Endothelial cell of umbilical vein (primary cell): ENCODE measurements around the gene TNFSF13. TPM values are rescaled to one million over a fixed set of nuclear protein-coding genes. Genes with fewer than 3 reads are reported as not detected.

Experiments
- BruUV-seq: library from RNA; stranded (reverse); fragments of 400-500 nt; replicated peaks from 2 replicates; lab custom pipeline; 2021; lab: Mats Ljungman, UMichigan
- CTCF ChIA-PET: fragments of 300-600, 350-600 bp; sonication (Branson Sonifier 250); formaldehyde crosslinking; loops from one replicate; lab custom pipeline; 2021; ENCODE audit warnings: antibody characterized with exemption, inconsistent platforms; lab: Charles Lee
- POLR2A ChIA-PET: fragments of 300-600, 350-600 bp; sonication (Branson Sonifier 250); formaldehyde crosslinking; loops from one replicate; lab custom pipeline; 2021; ENCODE audit warnings: antibody characterized with exemption, inconsistent platforms; lab: Charles Lee
- DNase-seq: peaks from one replicate; pipeline ENCODE4 v3.0.0-alpha.2; 2011; ENCODE audit warnings: low read depth, low spot score
- FAIRE-seq: peaks from 2 replicates; lab custom pipeline; 2011; peaks lifted over from hg19 to GRCh38; lab: Jason Lieb, UNC
- H2AFZ ChIP-seq: 2 replicates; pipeline ENCODE4 v1.6.0; 2012; ENCODE audit warnings: low read depth, low read length, control low read depth, inconsistent platforms
- H3K27ac ChIP-seq: 2 replicates; pipeline ENCODE4 v1.5.1; 2011; ENCODE audit warnings: low read depth, mild to moderate bottlenecking, control low read depth, low read length, moderate library complexity; ENCODE audit not compliant: insufficient read depth
- H3K27me3 ChIP-seq, 2 experiments: 2 replicates each; pipeline versions ENCODE4 v1.6.0 to v1.6.1; 2011; ENCODE audit warnings: low read length in 2 of 2, mixed read lengths in 1 of 2; ENCODE audit not compliant: control insufficient read depth in 2 of 2, insufficient read depth in 2 of 2
- H3K36me3 ChIP-seq, 2 experiments: 2 replicates in 1 of 2; 3 replicates in 1 of 2; pipeline ENCODE4 v1.5.1; 2011; ENCODE audit warnings: low read length in 2 of 2, mild to moderate bottlenecking in 1 of 2, moderate library complexity in 1 of 2; ENCODE audit not compliant: control insufficient read depth in 2 of 2, insufficient read depth in 2 of 2; ENCODE audit errors: extremely low read depth in 1 of 2
- H3K4me1 ChIP-seq: 3 replicates; pipeline ENCODE4 v1.5.1; 2011; ENCODE audit warnings: mild to moderate bottlenecking, low read length; ENCODE audit not compliant: control insufficient read depth, insufficient read depth; ENCODE audit errors: extremely low read depth
- H3K4me2 ChIP-seq: 2 replicates; pipeline ENCODE4 v1.6.1; 2011; ENCODE audit warnings: low read length, control low read depth, mixed read lengths; ENCODE audit not compliant: insufficient read depth
- H3K4me3 ChIP-seq, 3 experiments: fragments of 200-600 bp in 1 of 3; sonication (generic), shearing (Covaris generic) in 1 of 3; replicated peaks in 1 of 3; 2 replicates each; pipeline ENCODE4 v1.5.1; 2011 to 2016; ENCODE audit warnings: control low read depth in 3 of 3, low read length in 3 of 3, mild to moderate bottlenecking in 2 of 3, inconsistent platforms in 1 of 3, low read depth in 1 of 3, moderate library complexity in 1 of 3; ENCODE audit not compliant: insufficient read depth in 1 of 3
- H3K79me2 ChIP-seq: 2 replicates; pipeline ENCODE4 v1.6.0; 2012; ENCODE audit warnings: low read length, inconsistent platforms; ENCODE audit not compliant: control insufficient read depth, insufficient read depth
- H3K9ac ChIP-seq: replicated peaks from 2 replicates; pipeline ENCODE3; 2011; ENCODE audit warnings: low read length, control low read depth; ENCODE audit not compliant: insufficient read depth; ENCODE audit errors: extremely low read depth
- H3K9me1 ChIP-seq: replicated peaks from 3 replicates; pipeline ENCODE4 v1.6.0; 2011; ENCODE audit warnings: mild to moderate bottlenecking, low read length; ENCODE audit not compliant: control insufficient read depth, insufficient read depth; ENCODE audit errors: extremely low read depth
- H3K9me3 ChIP-seq: replicated peaks from 2 replicates; pipeline ENCODE4 v1.5.1; 2012; ENCODE audit warnings: low read length, inconsistent platforms; ENCODE audit not compliant: control insufficient read depth, insufficient read depth
- H4K20me1 ChIP-seq: replicated peaks from 2 replicates; pipeline ENCODE3; 2011; ENCODE audit warnings: mild to moderate bottlenecking, low read length; ENCODE audit not compliant: control insufficient read depth, insufficient read depth; ENCODE audit errors: extremely low read depth
- EZH2 ChIP-seq: IDR thresholded peaks from 2 replicates; pipeline ENCODE4 v1.6.1; 2012; ENCODE audit warnings: borderline replicate concordance, low read depth, mild to moderate bottlenecking, moderate library complexity, low read length, inconsistent platforms; ENCODE audit not compliant: severe bottlenecking
- FOS ChIP-seq: IDR thresholded peaks from 2 replicates; pipeline ENCODE4 v1.6.1; 2011; ENCODE audit warnings: mild to moderate bottlenecking, low read length, moderate library complexity, borderline replicate concordance; ENCODE audit not compliant: insufficient read depth
- GATA2 ChIP-seq: IDR thresholded peaks from 2 replicates; pipeline ENCODE4 v1.7.0; 2011; ENCODE audit warnings: low read depth, mild to moderate bottlenecking, moderate library complexity, mixed read lengths, low read length; ENCODE audit not compliant: insufficient read length, insufficient read depth
- JUN ChIP-seq: IDR thresholded peaks from 2 replicates; pipeline ENCODE4 v1.6.1; 2011; ENCODE audit warnings: borderline replicate concordance, low read depth; ENCODE audit not compliant: insufficient read length, insufficient read depth
- MYC ChIP-seq: IDR thresholded peaks from one replicate; pipeline ENCODE4 v1.6.1; 2011; ENCODE audit warnings: mild to moderate bottlenecking, low read depth, low read length
- POLR2A ChIP-seq: IDR thresholded peaks from 2 replicates; pipeline ENCODE4 v1.6.1; 2012; ENCODE audit warnings: low read depth, mild to moderate bottlenecking, control low read depth, low read length
- POLR2AphosphoS5 ChIP-seq: IDR thresholded peaks from 2 replicates; pipeline ENCODE4 v1.6.1; 2012; ENCODE audit warnings: low read depth, mild to moderate bottlenecking, control low read depth, low read length, moderate library complexity; ENCODE audit not compliant: insufficient read depth
- dilution Hi-C: fragments of 300-500 bp; cut with MboI; formaldehyde crosslinking; loops from one replicate; pipeline ENCODE4 v1.15.0; 2019; ENCODE audit warnings: low sequenced_read_pairs; ENCODE audit not compliant: extremely low pct_ligation_motif_present
- intact Hi-C: fragments of 100-400 bp; cut with micrococcal nuclease; formaldehyde crosslinking; loops from one replicate; pipeline ENCODE4 v1.10.0; 2022
- polyA plus RNA-seq, 4 experiments: library from polyadenylated mRNA; depleted of rRNA in 3 of 4; stranded (reverse) in 3 of 4; unstranded in 1 of 4; fragments of >200 nt; gene quantifications; 2 replicates each; pipeline versions ENCODE4 v1.2.1 to v1.2.3, GENCODE V29; 2011 to 2012; ENCODE audit warnings: missing spikeins in 1 of 4
- total RNA-seq: library from RNA; stranded (reverse); gene quantifications from 2 replicates; pipeline ENCODE4 v1.2.3, GENCODE V29; 2021
- TF ChIP-seq, protein P1 (sequence below): IDR thresholded peaks from 2 replicates; pipeline ENCODE4 v1.6.1; 2011; ENCODE audit not compliant: insufficient read depth, insufficient read length
- TF ChIP-seq, protein P2 (sequence below), 2 donors: IDR thresholded peaks; 1 replicate in 1 of 2; 2 replicates in 1 of 2; pipeline ENCODE4 v1.5.1; 2011; ENCODE audit warnings: low read length in 2 of 2, mild to moderate bottlenecking in 2 of 2, moderate library complexity in 2 of 2, control low read depth in 1 of 2, inconsistent platforms in 1 of 2, low read depth in 1 of 2; ENCODE audit not compliant: insufficient read depth in 1 of 2; ENCODE audit errors: extremely low read depth in 1 of 2

Gene TNFSF13
- total and polyA plus RNA-seq, 2 donors (not counting 3 experiments of a cell fraction or from before 2014, with no cell fraction given) = 3.6 to 5.4 TPM

DNA sequence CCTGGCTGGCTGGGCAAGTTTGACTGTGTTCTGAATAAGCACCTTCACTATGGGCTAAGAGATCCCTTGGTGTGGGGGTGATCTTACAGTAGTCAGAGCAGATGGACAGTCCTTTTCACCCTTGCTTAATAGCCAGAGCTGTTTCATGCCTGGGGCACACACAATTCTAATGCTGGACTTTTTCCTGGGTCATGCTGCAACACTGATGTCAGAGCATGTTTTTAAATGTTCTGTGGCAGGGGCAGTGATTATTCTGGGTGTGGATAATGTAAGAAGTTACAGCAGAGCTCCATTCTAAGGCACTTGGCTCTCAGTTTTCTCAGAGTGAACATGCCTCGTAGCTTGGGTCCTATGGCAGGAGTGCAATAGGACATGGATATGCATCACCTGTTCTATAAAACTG, 16.9 kb downstream of the TNFSF13 start:
- Histone ChIP-seq H3K4me3 (peak overlapping the region in 1 of 3 experiments; percentile 86), H3K9ac (peak overlapping the region; percentile 98)

DNA sequence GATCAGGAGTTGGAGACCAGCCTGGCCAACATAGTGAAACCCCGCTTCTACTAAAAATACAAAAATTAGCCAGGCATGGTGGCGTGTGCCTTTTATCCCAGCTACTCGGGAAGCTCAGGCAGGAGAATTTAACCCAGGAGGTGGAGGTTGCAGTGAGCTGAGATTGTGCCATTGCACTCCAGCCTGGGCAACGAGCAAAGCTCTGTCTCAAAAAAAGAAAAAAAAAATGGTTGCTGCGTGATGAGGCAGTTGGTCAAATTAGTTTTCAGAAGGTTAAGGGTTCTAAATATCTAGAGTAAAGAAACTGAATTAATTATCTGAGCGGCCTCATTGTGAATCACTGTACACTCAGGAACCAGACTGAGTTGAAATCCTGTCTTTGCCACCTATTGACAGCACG, 17.4 kb downstream of the TNFSF13 start:
- Histone ChIP-seq H3K79me2 (peaks cover 54% of the 10 kb centered on the region), H3K9ac (no peak overlapping the region), H3K9me1 (no peaks in the 10 kb centered on the region), H3K27ac (no peak overlapping the region), H3K4me2 (no peak overlapping the region), H3K9me3 (no peaks in the 10 kb centered on the region), H3K36me3 (peaks cover 34 to 48% of the 10 kb centered on the region in 2 experiments), H3K4me1 (peaks cover 61% of the 10 kb centered on the region), H3K4me3 (no peak overlapping the region), H4K20me1 (peaks cover 9% of the 10 kb centered on the region), H2AFZ (no peak overlapping the region), H3K27me3 (no peaks in the 10 kb centered on the region)
- no peak for FAIRE-seq
- no peak for DNase-seq
- ChIA-PET POLR2A (interaction anchor here (1.0 kb wide), 1 partner anchor 11 kb away, joined by 3 read pairs; no protein-coding TSS in a partner anchor), CTCF (interaction anchor here (1.0 to 6.2 kb wide), 3 partner anchors 11 to 16 kb away, joined by 3 to 40 read pairs (median 3); partner anchors contain the start of gene SOX15)
- dilution Hi-C loops (no loop called here), intact Hi-C loops (no loop called here)
- TF ChIP-seq MYC (no peak), POLR2A (no peak), FOS (no peak), EZH2 (no peak), JUN (no peak), GATA2 (no peak), POLR2AphosphoS5 (no peak)
- TF ChIP-seq, protein P1, sequence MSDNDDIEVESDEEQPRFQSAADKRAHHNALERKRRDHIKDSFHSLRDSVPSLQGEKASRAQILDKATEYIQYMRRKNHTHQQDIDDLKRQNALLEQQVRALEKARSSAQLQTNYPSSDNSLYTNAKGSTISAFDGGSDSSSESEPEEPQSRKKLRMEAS = no peak
- TF ChIP-seq, protein P2, sequence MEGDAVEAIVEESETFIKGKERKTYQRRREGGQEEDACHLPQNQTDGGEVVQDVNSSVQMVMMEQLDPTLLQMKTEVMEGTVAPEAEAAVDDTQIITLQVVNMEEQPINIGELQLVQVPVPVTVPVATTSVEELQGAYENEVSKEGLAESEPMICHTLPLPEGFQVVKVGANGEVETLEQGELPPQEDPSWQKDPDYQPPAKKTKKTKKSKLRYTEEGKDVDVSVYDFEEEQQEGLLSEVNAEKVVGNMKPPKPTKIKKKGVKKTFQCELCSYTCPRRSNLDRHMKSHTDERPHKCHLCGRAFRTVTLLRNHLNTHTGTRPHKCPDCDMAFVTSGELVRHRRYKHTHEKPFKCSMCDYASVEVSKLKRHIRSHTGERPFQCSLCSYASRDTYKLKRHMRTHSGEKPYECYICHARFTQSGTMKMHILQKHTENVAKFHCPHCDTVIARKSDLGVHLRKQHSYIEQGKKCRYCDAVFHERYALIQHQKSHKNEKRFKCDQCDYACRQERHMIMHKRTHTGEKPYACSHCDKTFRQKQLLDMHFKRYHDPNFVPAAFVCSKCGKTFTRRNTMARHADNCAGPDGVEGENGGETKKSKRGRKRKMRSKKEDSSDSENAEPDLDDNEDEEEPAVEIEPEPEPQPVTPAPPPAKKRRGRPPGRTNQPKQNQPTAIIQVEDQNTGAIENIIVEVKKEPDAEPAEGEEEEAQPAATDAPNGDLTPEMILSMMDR (IDR thresholded peaks at IDR 0.05; ENCODE audit: extremely low read depth in 1 of 2, insufficient read depth in 1 of 2, low read depth in 1 of 2, low read length in 2 of 2) = no peak
- no TSS peak for BruUV-seq

More for the DNA sequence above, 16.9 kb downstream of the TNFSF13 start:
- H3K36me3 ChIP-seq = peaks cover 34 to 52% of the 10 kb centered on the region in 2 experiments
- CTCF ChIA-PET = interaction anchor here (1.0 to 6.2 kb wide), 3 partner anchors 12 to 15 kb away, joined by 3 to 40 read pairs (median 3); partner anchors contain the start of gene SOX15
- dilution Hi-C loops = no loop called here
- H3K27ac ChIP-seq = no peak overlapping the region
- no peaks in the 10 kb centered on the region for H3K27me3 ChIP-seq
- FAIRE-seq = peak; percentile 73
- peaks cover 54% of the 10 kb centered on the region for H3K79me2 ChIP-seq
- BruUV-seq = no TSS peak
- H3K9me1 ChIP-seq = no peaks in the 10 kb centered on the region
- H3K4me1 ChIP-seq = peaks cover 61% of the 10 kb centered on the region
- TF ChIP-seq GATA2 (no peak), JUN (no peak), FOS (no peak), MYC (no peak)
- intact Hi-C loops = no loop called here
- no peaks in the 10 kb centered on the region for H3K9me3 ChIP-seq
- POLR2A ChIA-PET = interaction anchor here (1.0 kb wide), 1 partner anchor 12 kb away, joined by 3 read pairs; no protein-coding TSS in a partner anchor
- H4K20me1 ChIP-seq = peaks cover 9% of the 10 kb centered on the region
- no peak overlapping the region for H2AFZ ChIP-seq
- H3K4me2 ChIP-seq = peak overlapping the region; percentile 92
- DNase-seq = no peak
